IMR-90 (cell line): ENCODE measurements around the gene NOL6. TPM values are rescaled to one million over a fixed set of nuclear protein-coding genes. Genes with fewer than 3 reads are reported as not detected.

ENCODE experiments used
- ATAC-seq: fragments of 200-7000 bp; cut with Tn5 transposase; 2 replicates; pipeline ENCODE4 v1.9.1; 2020; ENCODE audit warnings: low read depth, mild to moderate bottlenecking, moderate library complexity
- BruUV-seq: library from RNA; stranded (reverse); fragments of 400-500 nt; replicated peaks from 2 replicates; lab custom pipeline; 2021; lab: Mats Ljungman, UMichigan
- CTCF ChIA-PET: fragments of 300-600 bp; formaldehyde crosslinking; extraction: SDS; loops from one replicate; lab custom pipeline; 2021; ENCODE audit warnings: antibody characterized with exemption; lab: Yijun Ruan, JAX
- POLR2A ChIA-PET: fragments of 300-600 bp; sonication (Branson Sonifier 250); formaldehyde crosslinking; loops from one replicate; lab custom pipeline; 2022; ENCODE audit warnings: antibody characterized with exemption; ENCODE audit not compliant: unreplicated experiment; lab: Charles Lee
- DNase-seq: peaks from one replicate; pipeline ENCODE4 v3.0.0; 2013
- H2AFZ ChIP-seq: replicated peaks from 2 replicates; pipeline ENCODE3; 2013; ENCODE audit warnings: low read length, mild to moderate bottlenecking; ENCODE audit not compliant: poor library complexity
- H2AK5ac ChIP-seq: 2 replicates; pipeline ENCODE4 v1.6.1; 2013; ENCODE audit warnings: low read depth, low read length, inconsistent platforms
- H2AK9ac ChIP-seq: replicated peaks from 2 replicates; pipeline ENCODE3; 2013; ENCODE audit warnings: mild to moderate bottlenecking, low read depth, low read length, moderate library complexity; ENCODE audit not compliant: poor library complexity
- H2BK120ac ChIP-seq: 2 replicates; pipeline ENCODE4 v1.6.1; 2013; ENCODE audit warnings: low read depth, low read length, inconsistent platforms
- H2BK15ac ChIP-seq: 3 replicates; pipeline ENCODE4 v1.6.1; 2013; ENCODE audit warnings: low read depth, low read length, inconsistent platforms
- H2BK20ac ChIP-seq: 2 replicates; pipeline ENCODE4 v1.6.1; 2013; ENCODE audit warnings: low read depth, mild to moderate bottlenecking, inconsistent platforms, low read length, moderate library complexity
- H2BK5ac ChIP-seq: 2 replicates; pipeline ENCODE4 v1.6.1; 2013; ENCODE audit warnings: mild to moderate bottlenecking, low read depth, low read length, inconsistent platforms; ENCODE audit not compliant: poor library complexity, severe bottlenecking
- H3K14ac ChIP-seq: replicated peaks from 2 replicates; pipeline ENCODE4 v1.6.1; 2013; ENCODE audit warnings: low read depth, low read length, inconsistent platforms
- H3K18ac ChIP-seq: 2 replicates; pipeline ENCODE4 v1.6.1; 2013; ENCODE audit warnings: low read depth, low read length, control low read depth
- H3K23ac ChIP-seq: 2 replicates; pipeline ENCODE4 v1.6.1; 2013; ENCODE audit warnings: low read depth, low read length, inconsistent platforms
- H3K27ac ChIP-seq: 2 replicates; pipeline ENCODE4 v1.5.1; 2013; ENCODE audit warnings: mild to moderate bottlenecking, control low read depth, low read length; ENCODE audit not compliant: insufficient read depth
- H3K27me3 ChIP-seq: 2 replicates; pipeline ENCODE4 v1.6.1; 2013; ENCODE audit warnings: low read length; ENCODE audit not compliant: control insufficient read depth, insufficient read depth
- H3K36me3 ChIP-seq: 2 replicates; pipeline ENCODE4 v1.6.1; 2013; ENCODE audit warnings: low read length, mixed read lengths; ENCODE audit not compliant: control insufficient read depth, insufficient read depth
- H3K4ac ChIP-seq: 2 replicates; pipeline ENCODE4 v1.6.1; 2013; ENCODE audit warnings: low read depth, low read length, inconsistent platforms
- H3K4me1 ChIP-seq: 2 replicates; pipeline ENCODE4 v1.6.1; 2013; ENCODE audit warnings: low read length, mixed read lengths; ENCODE audit not compliant: control insufficient read depth, insufficient read depth
- H3K4me2 ChIP-seq: 2 replicates; pipeline ENCODE4 v1.6.1; 2013; ENCODE audit warnings: low read depth, mild to moderate bottlenecking, control low read depth, low read length, moderate library complexity
- H3K4me3 ChIP-seq: 2 replicates; pipeline ENCODE4 v1.5.1; 2013; ENCODE audit warnings: low read depth, mild to moderate bottlenecking, control low read depth, low read length, moderate library complexity; ENCODE audit not compliant: insufficient read depth
- H3K56ac ChIP-seq: 2 replicates; pipeline ENCODE4 v1.6.1; 2013; ENCODE audit warnings: low read length, inconsistent platforms; ENCODE audit not compliant: insufficient read depth; ENCODE audit errors: extremely low read depth
- H3K79me1 ChIP-seq, 2 experiments: 2 replicates each; pipeline ENCODE4 v1.6.1; 2013; ENCODE audit warnings: low read length in 2 of 2, inconsistent platforms in 1 of 2, low read depth in 1 of 2
- H3K9ac ChIP-seq: 2 replicates; pipeline ENCODE4 v1.6.1; 2013; ENCODE audit warnings: low read depth, low read length, control low read depth
- H3K9me1 ChIP-seq: 2 replicates; pipeline ENCODE4 v1.6.1; 2013; ENCODE audit warnings: low read length, inconsistent platforms; ENCODE audit not compliant: insufficient read depth
- H3K9me3 ChIP-seq: 2 replicates; pipeline ENCODE4 v1.6.1; 2013; ENCODE audit warnings: low read length; ENCODE audit not compliant: control insufficient read depth, insufficient read depth
- H4K20me1 ChIP-seq: 2 replicates; pipeline ENCODE4 v1.6.1; 2013; ENCODE audit warnings: low read length, inconsistent platforms; ENCODE audit not compliant: insufficient read depth
- H4K5ac ChIP-seq: 2 replicates; pipeline ENCODE4 v1.6.1; 2013; ENCODE audit warnings: mild to moderate bottlenecking, low read depth, low read length, control low read depth
- H4K8ac ChIP-seq, 2 experiments: 2 replicates each; pipeline ENCODE4 v1.6.1; 2013; ENCODE audit warnings: low read depth in 2 of 2, low read length in 2 of 2, control low read depth in 1 of 2, inconsistent platforms in 1 of 2
- H4K91ac ChIP-seq: 2 replicates; pipeline ENCODE4 v1.6.1; 2013; ENCODE audit warnings: low read depth, low read length, inconsistent platforms; ENCODE audit not compliant: insufficient read depth
- BHLHE40 ChIP-seq: fragments of 150-350 bp; IDR thresholded peaks from 2 replicates; pipeline ENCODE4 v1.6.1; 2016; ENCODE audit warnings: mild to moderate bottlenecking, low read depth, low read length
- CTCF ChIP-seq: conservative IDR thresholded peaks from 2 replicates; pipeline ENCODE4 v1.5.1; 2012; ENCODE audit warnings: mild to moderate bottlenecking, low read depth, low read length, improper control_type of control experiment
- RAD21 ChIP-seq: IDR thresholded peaks from 2 replicates; pipeline ENCODE4 v1.6.1; 2012; ENCODE audit warnings: low read length, improper control_type of control experiment
- SMC3 ChIP-seq: fragments of 150-350 bp; IDR thresholded peaks from 2 replicates; pipeline ENCODE4 v1.6.1; 2016; ENCODE audit warnings: low read depth, mild to moderate bottlenecking, antibody characterized with exemption, low read length, moderate library complexity
- WGBS, 2 experiments: methylation state at CpG; one replicate each; pipeline versions ENCODE4 v1.1.5 to v1.1.7; 2013; ENCODE audit warnings: missing lambda C conversion rate in 2 of 2; ENCODE audit not compliant: insufficient read length in 1 of 2; ENCODE audit errors: extremely low coverage in 2 of 2; 5-methylcytosine and 5-hydroxymethylcytosine counted together
- dilution Hi-C: fragments of 300-500 bp; cut with HindIII; formaldehyde crosslinking; loops from one replicate; pipeline ENCODE4 v1.14.3; 2018; ENCODE audit warnings: low sequenced_read_pairs; ENCODE audit not compliant: unreplicated experiment
- in situ Hi-C: fragments of 300-500 bp; cut with MboI; formaldehyde crosslinking; loops from 3 replicates; pipeline ENCODE4 v1.14.3; 2019; ENCODE audit warnings: low sequenced_read_pairs, inconsistent platforms, mixed read lengths
- intact Hi-C: fragments of 100-400 bp; cut with micrococcal nuclease; formaldehyde crosslinking; loops from 2 replicates; pipeline ENCODE4 v1.10.0; 2022
- polyA plus RNA-seq, 3 experiments: library from polyadenylated mRNA; depleted of rRNA; stranded (reverse); fragments of >200 nt; gene quantifications; 2 replicates each; pipeline ENCODE4 v1.2.3, GENCODE V29; 2012; ENCODE audit warnings: low replicate concordance in 1 of 3
- total RNA-seq: library from RNA; depleted of rRNA; stranded (reverse); fragments of >200 nt; gene quantifications from 2 replicates; pipeline ENCODE4 v1.2.3, GENCODE V29; 2012

Gene NOL6
- total and polyA plus RNA-seq, 2 of the 4 experiments (the other 2 are of a cell fraction) = 47.3 to 71.7 TPM

DNA sequence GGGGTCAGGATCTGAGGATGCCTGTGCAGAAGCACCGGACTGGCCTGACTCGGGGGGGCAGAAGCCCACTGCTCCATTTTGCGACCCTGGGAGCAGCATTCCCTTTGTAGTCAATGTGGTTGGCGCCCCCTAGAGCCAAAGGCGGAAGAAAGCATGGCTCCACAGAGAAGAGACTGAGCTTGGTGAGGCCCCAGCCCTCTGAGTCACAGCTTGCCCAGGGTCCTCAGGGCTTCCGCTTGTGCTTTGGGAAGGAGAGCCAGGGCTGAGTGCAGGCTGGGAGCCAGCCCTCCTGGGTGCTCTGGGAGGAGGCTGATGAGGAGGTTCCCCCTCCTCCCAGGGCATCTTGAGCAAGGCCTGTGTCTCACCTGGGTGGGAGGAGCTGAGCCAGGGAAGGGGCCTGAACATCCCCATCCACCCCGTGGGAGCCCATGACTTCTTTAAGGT, 20.9 kb downstream of the NOL6 start:
- CTCF ChIA-PET = interaction anchor here (0.6 to 1.7 kb wide), 11 partner anchors 9 to 230 kb away, joined by 3 to 8 read pairs (median 4); no protein-coding TSS in a partner anchor
- Histone ChIP-seq H3K9me1 (peaks cover 13% of the 10 kb centered on the region), H3K56ac (no peak overlapping the region), H3K23ac (no peak overlapping the region), H4K8ac (peak overlapping the region; percentile 84 to 90), H3K79me1 (no peaks in the 10 kb centered on the region), H3K4ac (peak overlapping the region; percentile 74), H3K4me1 (peaks cover 3% of the 10 kb centered on the region), H2AFZ (peak overlapping the region; percentile 91), H2AK9ac (peak overlapping the region; percentile 93), H2AK5ac (peak overlapping the region; percentile 50), H3K27ac (no peak overlapping the region; the same call in 1 of the 2 replicates), H4K20me1 (no peaks in the 10 kb centered on the region), H2BK5ac (peak overlapping the region; percentile 12), H3K14ac (peak overlapping the region; percentile 13), H2BK15ac (no peak overlapping the region; the same call in 2 of the 3 replicates), H2BK20ac (peak overlapping the region; percentile 59), H3K4me3 (no peak overlapping the region), H3K27me3 (no peaks in the 10 kb centered on the region), H3K9ac (no peak overlapping the region), H3K36me3 (no peaks in the 10 kb centered on the region), H3K9me3 (no peaks in the 10 kb centered on the region), H3K4me2 (no peak overlapping the region), H3K18ac (no peak overlapping the region), H2BK120ac (peak overlapping the region; percentile 71), H4K91ac (peak overlapping the region; percentile 80), H4K5ac (peak overlapping the region; percentile 35)
- TF ChIP-seq BHLHE40 = no peak
- TF ChIP-seq RAD21 = peak; percentile 62
- peak; percentile 57; the same call in 1 of the 2 replicates for TF ChIP-seq SMC3
- peak; percentile 86 for TF ChIP-seq CTCF
- 10% methylated on average over 2 of the region's 7 CpGs; no CpG with 5 or more reads in 1 of the 2 experiments for WGBS, 2 experiments
- intact Hi-C loops (loop anchor here (1.0 to 5.0 kb wide), 3 partner anchors 46 to 166 kb away; no protein-coding TSS in a partner anchor), dilution Hi-C loops (loop anchor here (25.0 kb wide), 1 partner anchor 166 kb away; the partner anchor contains the start of gene NFX1), in situ Hi-C loops (no loop called here)
- ATAC-seq = peak; percentile 97
- POLR2A ChIA-PET = no interaction called here
- no TSS peak for BruUV-seq
- DNase-seq = peak; percentile 84
